Neuronal stem cell (in vitro differentiated cells): ENCODE data around the gene PBXIP1.
A peak's percentile ranks its signal among the peaks of the same experiment; 100 is the strongest.

Experiments
- DNase-seq: peaks from one replicate; pipeline ENCODE4 v3.0.0-alpha.2; 2013; ENCODE audit warnings: low spot score
- H2AFZ ChIP-seq: one replicate; pipeline ENCODE4 v1.6.1; 2013; ENCODE audit warnings: mild to moderate bottlenecking, low read length, inconsistent platforms
- H2AK5ac ChIP-seq: 2 replicates; pipeline ENCODE4 v1.6.1; 2013; ENCODE audit warnings: low read depth, mild to moderate bottlenecking, inconsistent platforms, low read length, moderate library complexity, mixed read lengths
- H2BK120ac ChIP-seq: 2 replicates; pipeline ENCODE4 v1.6.1; 2013; ENCODE audit warnings: low read depth, mild to moderate bottlenecking, inconsistent platforms, low read length, moderate library complexity, mixed read lengths
- H2BK12ac ChIP-seq: one replicate; pipeline ENCODE4 v1.6.1; 2013; ENCODE audit warnings: low read length, inconsistent platforms
- H2BK15ac ChIP-seq: 2 replicates; pipeline ENCODE4 v1.6.1; 2013; ENCODE audit warnings: mild to moderate bottlenecking, low read length, inconsistent platforms, mixed read lengths
- H2BK5ac ChIP-seq: one replicate; pipeline ENCODE4 v1.6.1; 2013; ENCODE audit warnings: inconsistent platforms, mild to moderate bottlenecking, low read length, moderate library complexity
- H3K14ac ChIP-seq: one replicate; pipeline ENCODE4 v1.6.1; 2013; ENCODE audit warnings: low read length, inconsistent platforms
- H3K18ac ChIP-seq: 2 replicates; pipeline ENCODE4 v1.6.1; 2013; ENCODE audit warnings: low read length, inconsistent platforms
- H3K23ac ChIP-seq: 2 replicates; pipeline ENCODE4 v1.6.1; 2013; ENCODE audit warnings: low read depth, mild to moderate bottlenecking, mixed read lengths, low read length, inconsistent platforms; ENCODE audit not compliant: poor library complexity
- H3K27ac ChIP-seq: replicated peaks from 3 replicates; pipeline ENCODE4 v1.5.1; 2013; ENCODE audit warnings: low read length, inconsistent platforms
- H3K27me3 ChIP-seq, 3 experiments: 2 replicates each; pipeline ENCODE4 v1.6.1; 2013; ENCODE audit warnings: low read length in 3 of 3, mild to moderate bottlenecking in 2 of 3, inconsistent platforms in 1 of 3, low read depth in 1 of 3, mixed read lengths in 1 of 3, moderate library complexity in 1 of 3; ENCODE audit not compliant: control insufficient read depth in 3 of 3, insufficient read depth in 3 of 3
- H3K36me3 ChIP-seq, 2 donors: replicated peaks in 1 of 2; 2 replicates each; pipeline ENCODE4 v1.6.1; 2013; ENCODE audit warnings: low read length in 2 of 2; ENCODE audit not compliant: control insufficient read depth in 2 of 2, insufficient read depth in 2 of 2
- H3K4ac ChIP-seq: 2 replicates; pipeline ENCODE4 v1.6.1; 2013; ENCODE audit warnings: inconsistent platforms, mild to moderate bottlenecking, low read length, moderate library complexity
- H3K4me1 ChIP-seq, 2 donors: 1 replicate in 1 of 2; 2 replicates in 1 of 2; pipeline ENCODE4 v1.6.1; 2013; ENCODE audit warnings: low read length in 2 of 2, low read depth in 1 of 2; ENCODE audit not compliant: control insufficient read depth in 2 of 2, insufficient read depth in 1 of 2
- H3K4me2 ChIP-seq: one replicate; pipeline ENCODE4 v1.6.1; 2013; ENCODE audit warnings: mild to moderate bottlenecking, low read length, inconsistent platforms; ENCODE audit not compliant: insufficient read depth, poor library complexity, severe bottlenecking
- H3K4me3 ChIP-seq, 2 donors: 2 replicates each; pipeline ENCODE4 v1.5.1; 2013; ENCODE audit warnings: low read length in 2 of 2, mild to moderate bottlenecking in 2 of 2, inconsistent platforms in 1 of 2, moderate library complexity in 1 of 2
- H3K79me1 ChIP-seq: one replicate; pipeline ENCODE4 v1.6.1; 2013; ENCODE audit warnings: low read depth, mild to moderate bottlenecking, inconsistent platforms, low read length, moderate library complexity
- H3K9ac ChIP-seq: one replicate; pipeline ENCODE4 v1.6.1; 2013; ENCODE audit warnings: mild to moderate bottlenecking, low read depth, low read length, inconsistent platforms; ENCODE audit not compliant: poor library complexity
- H3K9me3 ChIP-seq, 2 donors: replicated peaks in 1 of 2; 2 replicates each; pipeline versions ENCODE3 to v1.6.1; 2013; ENCODE audit warnings: low read length in 2 of 2, mild to moderate bottlenecking in 2 of 2, inconsistent platforms in 1 of 2, low read depth in 1 of 2, mixed read lengths in 1 of 2, moderate library complexity in 1 of 2; ENCODE audit not compliant: control insufficient read depth in 2 of 2, insufficient read depth in 1 of 2
- H4K8ac ChIP-seq: one replicate; pipeline ENCODE4 v1.6.1; 2013; ENCODE audit warnings: low read depth, mild to moderate bottlenecking, inconsistent platforms, low read length, moderate library complexity
- H4K91ac ChIP-seq: one replicate; pipeline ENCODE4 v1.6.1; 2013; ENCODE audit warnings: low read length, low read depth, mild to moderate bottlenecking, inconsistent platforms; ENCODE audit not compliant: poor library complexity
- WGBS, 2 donors: extraction: QIAGEN DNeasy Blood & Tissue Kit; methylation state at CpG; one replicate each; pipeline ENCODE4 v1.1.7; 2013; ENCODE audit warnings: missing lambda C conversion rate in 2 of 2, mixed read lengths in 1 of 2; ENCODE audit not compliant: insufficient read length in 2 of 2, insufficient replicate concordance in 1 of 2; ENCODE audit errors: extremely low coverage in 2 of 2; 5-methylcytosine and 5-hydroxymethylcytosine counted together

Gene PBXIP1

GRCh38 chr1:154983776-154984466 lies 28.0 kb upstream of the PBXIP1 start:
- Histone ChIP-seq H3K4me3 (peak overlapping the region; percentile 73 to 89), H2AK5ac (peak overlapping the region; percentile 59), H3K4ac (peak overlapping the region; percentile 26), H4K91ac (no peak overlapping the region), H3K23ac (peak overlapping the region; percentile 11), H4K8ac (no peak overlapping the region), H3K14ac (no peak overlapping the region), H2BK12ac (no peak overlapping the region), H2AFZ (peak overlapping the region; percentile 55), H3K27ac (no peak overlapping the region), H3K9me3 (no peaks in the 10 kb centered on the region), H2BK15ac (no peak overlapping the region), H3K4me1 (peaks cover 1 to 5% of the 10 kb centered on the region in 2 donors), H2BK5ac (no peak overlapping the region), H3K9ac (peak overlapping the region; percentile 82), H3K36me3 (peaks cover 22 to 62% of the 10 kb centered on the region in 2 donors), H3K27me3 (no peaks in the 10 kb centered on the region), H3K18ac (no peak overlapping the region), H3K4me2 (peak overlapping the region; percentile 84), H3K79me1 (peaks cover 12% of the 10 kb centered on the region), H2BK120ac (no peak overlapping the region)
- no peak for DNase-seq
- no CpG with 5 or more reads among the region's 17 CpGs for WGBS, 2 donors

- peak within 1 kb of the TSS; percentile 82 for H3K9ac ChIP-seq
- H2BK120ac ChIP-seq: no peak within 1 kb of the TSS
- peak within 1 kb of the TSS; percentile 77 for H2AFZ ChIP-seq
- no peak within 1 kb of the TSS for H4K8ac ChIP-seq
- H2BK5ac ChIP-seq: no peak within 1 kb of the TSS
- no peak within 1 kb of the TSS for H3K14ac ChIP-seq
- peak within 1 kb of the TSS; percentile 26 for H3K4ac ChIP-seq
- H3K4me3 ChIP-seq: peak within 1 kb of the TSS; percentile 73 to 89
- peaks cover 19 to 59% of the 10 kb centered on the region in 2 donors for H3K36me3 ChIP-seq
- H3K23ac ChIP-seq: peak within 1 kb of the TSS; percentile 11
- H3K79me1 ChIP-seq: peaks cover 9% of the 10 kb centered on the region
- no peaks in the 10 kb centered on the region for H3K9me3 ChIP-seq
- H3K4me1 ChIP-seq: peaks cover 1 to 5% of the 10 kb centered on the region in 2 donors
- H3K27me3 ChIP-seq: no peaks in the 10 kb centered on the region
- H3K4me2 ChIP-seq: peak within 1 kb of the TSS; percentile 84
- no peak within 1 kb of the TSS for H4K91ac ChIP-seq
- H3K27ac ChIP-seq: peak within 1 kb of the TSS; percentile 70
- peak within 1 kb of the TSS; percentile 59 for H2AK5ac ChIP-seq
- H2BK12ac ChIP-seq: no peak within 1 kb of the TSS
- peak; percentile 99 for DNase-seq
- H3K18ac ChIP-seq: peak within 1 kb of the TSS; percentile 57
- WGBS, 2 donors: no CpG with 5 or more reads among the region's 26 CpGs
- H2BK15ac ChIP-seq: no peak within 1 kb of the TSS
Observed at GRCh38 chr1:154982897-154983648, 27.2 kb upstream of the PBXIP1 start, which contains the start of gene FLAD1. FLAD1 (plus strand) TSS chr1:154983344; CDS start chr1:154983695, 351 bp downstream.

- DNase-seq: no peak
- H2BK12ac ChIP-seq: no peak overlapping the region
- H3K4me2 ChIP-seq: peak overlapping the region; percentile 29
- H2AK5ac ChIP-seq: no peak overlapping the region
- H3K4me1 ChIP-seq: peaks cover 1 to 5% of the 10 kb centered on the region in 2 donors
- peak overlapping the region; percentile 70 for H3K27ac ChIP-seq
- no peak overlapping the region for H4K8ac ChIP-seq
- H2BK5ac ChIP-seq: no peak overlapping the region
- peak overlapping the region; percentile 77 for H2AFZ ChIP-seq
- H3K79me1 ChIP-seq: peaks cover 9% of the 10 kb centered on the region
- no peak overlapping the region for H4K91ac ChIP-seq
- no CpG with 5 or more reads among the region's 6 CpGs for WGBS, 2 donors
- H3K23ac ChIP-seq: no peak overlapping the region
- H3K14ac ChIP-seq: no peak overlapping the region
- H3K4ac ChIP-seq: no peak overlapping the region
- peaks cover 15 to 59% of the 10 kb centered on the region in 2 donors for H3K36me3 ChIP-seq
- no peak overlapping the region for H3K9ac ChIP-seq
- H2BK15ac ChIP-seq: no peak overlapping the region
- H3K4me3 ChIP-seq: peak overlapping the region; percentile 73 to 74
- no peak overlapping the region for H3K18ac ChIP-seq
- H3K9me3 ChIP-seq: no peaks in the 10 kb centered on the region
- no peak overlapping the region for H2BK120ac ChIP-seq
- no peaks in the 10 kb centered on the region for H3K27me3 ChIP-seq
Observed at GRCh38 chr1:154982341-154982740, 26.4 kb upstream of the PBXIP1 start.

GRCh38 chr1:154978360-154978759 lies 22.5 kb upstream of the PBXIP1 start:
- Histone ChIP-seq H3K36me3 (peaks cover 13 to 51% of the 10 kb centered on the region in 2 donors), H4K8ac (no peak overlapping the region), H4K91ac (no peak overlapping the region), H3K27ac (no peak overlapping the region), H3K79me1 (peaks cover 2% of the 10 kb centered on the region), H3K9me3 (no peaks in the 10 kb centered on the region), H3K14ac (no peak overlapping the region), H3K18ac (no peak overlapping the region), H2BK120ac (no peak overlapping the region), H2AK5ac (no peak overlapping the region), H3K4me1 (peaks cover 2 to 11% of the 10 kb centered on the region in 2 donors), H2BK12ac (no peak overlapping the region), H2BK5ac (no peak overlapping the region), H3K9ac (no peak overlapping the region), H3K23ac (no peak overlapping the region), H3K4me3 (no peak overlapping the region), H3K4me2 (no peak overlapping the region), H2AFZ (no peak overlapping the region), H2BK15ac (no peak overlapping the region), H3K27me3 (no peaks in the 10 kb centered on the region), H3K4ac (no peak overlapping the region)
- WGBS, 2 donors: no CpG with 5 or more reads among the region's 3 CpGs
- DNase-seq: no peak
